GM12891 (cell line): Measurements from ENCODE around the gene ARHGEF25.

ENCODE experiments used
- POLR2A ChIP-seq: IDR thresholded peaks from 2 replicates; pipeline ENCODE4 v1.6.1; 2011; ENCODE audit warnings: low read depth, low read length, control low read depth
- POLR2AphosphoS5 ChIP-seq: IDR thresholded peaks from 2 replicates; pipeline ENCODE4 v1.6.1; 2011; ENCODE audit warnings: low read depth, low read length, control low read depth
- SPI1 ChIP-seq: IDR thresholded peaks from 2 replicates; pipeline ENCODE4 v1.6.1; 2011; ENCODE audit warnings: low read depth, low read length, control low read depth
- TAF1 ChIP-seq: IDR thresholded peaks from 2 replicates; pipeline ENCODE4 v1.6.1; 2011; ENCODE audit warnings: low read depth, low read length, control low read depth

GRCh38 chr12:57563358-57563757 lies 47.9 kb upstream of the ARHGEF25 start:
- TF ChIP-seq POLR2AphosphoS5 (no peak), POLR2A (no peak), SPI1 (no peak), TAF1 (no peak)
